DND-41 (cell line): ENCODE data around the gene MKS1.

Source experiments
- ATAC-seq: fragments of 200-7000 bp; cut with Tn5 transposase; 3 replicates; pipeline ENCODE4 v1.9.1; 2021; ENCODE audit warnings: low read depth; ENCODE audit not compliant: insufficient read depth
- DNase-seq: peaks from one replicate; pipeline ENCODE4 v3.0.0-alpha.2; 2020
- H2AFZ ChIP-seq: 2 replicates; pipeline ENCODE4 v1.6.0; 2012; ENCODE audit warnings: low read depth, low read length
- H3K27ac ChIP-seq: 2 replicates; pipeline ENCODE4 v1.5.1; 2012; ENCODE audit warnings: low read length, inconsistent platforms
- H3K27me3 ChIP-seq: fragments of 200-600 bp; sonication (generic); 2 replicates; pipeline ENCODE4 v1.6.0; 2012; ENCODE audit warnings: low read length, mild to moderate bottlenecking, inconsistent platforms; ENCODE audit not compliant: insufficient read depth, poor library complexity
- H3K36me3 ChIP-seq: 2 replicates; pipeline ENCODE4 v1.5.1; 2012; ENCODE audit warnings: low read length, inconsistent platforms; ENCODE audit not compliant: insufficient read depth
- H3K4me1 ChIP-seq: 2 replicates; pipeline ENCODE4 v1.5.1; 2012; ENCODE audit warnings: mild to moderate bottlenecking, low read length; ENCODE audit not compliant: insufficient read depth
- H3K4me2 ChIP-seq: 2 replicates; pipeline ENCODE4 v1.6.0; 2012; ENCODE audit warnings: mild to moderate bottlenecking, moderate library complexity, low read length, inconsistent platforms; ENCODE audit not compliant: insufficient read depth
- H3K4me3 ChIP-seq, 2 experiments: fragments of 200-600 bp in 1 of 2; shearing (Covaris generic) in 1 of 2; 2 replicates each; pipeline ENCODE4 v1.5.1; 2012 to 2016; ENCODE audit warnings: inconsistent platforms in 2 of 2, low read length in 2 of 2, mild to moderate bottlenecking in 2 of 2, low read depth in 1 of 2, moderate library complexity in 1 of 2
- H3K79me2 ChIP-seq: 2 replicates; pipeline ENCODE4 v1.6.0; 2012; ENCODE audit warnings: low read length, inconsistent platforms; ENCODE audit not compliant: insufficient read depth
- H3K9ac ChIP-seq: 2 replicates; pipeline ENCODE4 v1.6.0; 2012; ENCODE audit warnings: low read depth, mild to moderate bottlenecking, inconsistent platforms, low read length, moderate library complexity
- H3K9me3 ChIP-seq: 2 replicates; pipeline ENCODE4 v1.5.1; 2012; ENCODE audit warnings: low read length, moderate library complexity, mild to moderate bottlenecking, inconsistent platforms; ENCODE audit not compliant: insufficient read depth, severe bottlenecking
- H4K20me1 ChIP-seq: 2 replicates; pipeline ENCODE4 v1.6.0; 2012; ENCODE audit warnings: low read length; ENCODE audit not compliant: insufficient read depth
- CTCF ChIP-seq: IDR thresholded peaks from 2 replicates; pipeline ENCODE4 v1.5.1; 2012; ENCODE audit warnings: borderline replicate concordance, low read length, moderate library complexity, mild to moderate bottlenecking; ENCODE audit not compliant: poor library complexity, severe bottlenecking; ENCODE audit errors: extremely low read depth
- EZH2 ChIP-seq: IDR thresholded peaks from 3 replicates; pipeline ENCODE4 v1.6.1; 2012; ENCODE audit warnings: borderline replicate concordance, low read depth, mild to moderate bottlenecking, moderate library complexity, low read length, inconsistent platforms; ENCODE audit not compliant: severe bottlenecking

The MKS1 gene

DNA sequence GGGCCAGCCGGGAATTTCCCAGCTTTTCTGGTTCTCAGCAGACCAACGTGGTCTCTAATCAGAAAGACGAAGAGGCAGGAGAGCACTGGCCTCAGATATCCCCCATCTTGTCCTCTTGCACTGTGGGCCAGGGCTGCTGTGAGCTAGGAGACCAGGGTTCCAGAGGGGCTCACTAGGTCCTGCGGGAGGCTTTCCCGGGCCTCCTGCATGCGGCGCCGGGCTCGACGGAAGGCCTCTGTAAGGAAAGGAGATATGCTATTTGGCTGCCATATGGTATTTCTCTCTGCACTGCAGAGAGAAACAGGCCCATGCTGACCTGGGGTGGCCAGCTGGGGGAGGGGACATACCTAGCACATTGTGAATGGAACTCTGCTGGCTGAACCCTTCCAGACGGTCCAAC is 13.1 kb downstream of the MKS1 start:
- no peaks in the 10 kb centered on the region for H3K27me3 ChIP-seq
- no peak for ATAC-seq
- TF ChIP-seq EZH2 (no peak), CTCF (no peak)
- H2AFZ ChIP-seq = no peak overlapping the region
- peaks cover 28% of the 10 kb centered on the region; the same call in 1 of the 2 replicates for H3K36me3 ChIP-seq
- no peak overlapping the region for H3K27ac ChIP-seq
- H3K9me3 ChIP-seq = no peaks in the 10 kb centered on the region
- H3K4me3 ChIP-seq = no peak overlapping the region
- no peaks in the 10 kb centered on the region for H3K4me1 ChIP-seq
- no peak overlapping the region for H3K9ac ChIP-seq
- no peak overlapping the region for H3K4me2 ChIP-seq
- no peaks in the 10 kb centered on the region for H3K79me2 ChIP-seq
- no peak for DNase-seq
- H4K20me1 ChIP-seq = no peaks in the 10 kb centered on the region

DNA sequence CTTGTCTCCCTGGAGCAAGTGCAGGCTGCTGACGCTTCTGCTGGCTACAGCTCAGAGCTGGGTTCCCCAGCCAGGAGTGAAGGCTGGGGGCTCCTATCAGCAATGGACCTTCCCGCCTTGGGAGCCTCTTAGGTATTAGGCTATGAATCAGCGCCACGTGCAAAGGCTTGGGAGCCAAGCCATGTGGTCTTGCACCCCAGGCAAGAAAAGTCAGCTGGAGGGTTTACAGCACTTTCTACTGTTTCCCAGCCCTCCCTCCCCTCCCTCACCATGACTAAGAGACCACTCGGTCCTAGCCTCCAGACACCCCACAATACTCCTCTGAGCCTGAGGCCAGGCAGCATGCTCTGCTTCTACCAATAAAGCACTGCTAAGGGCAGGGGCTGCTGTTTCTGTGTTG is 14.3 kb downstream of the MKS1 start:
- H3K27ac ChIP-seq = no peak overlapping the region
- H3K36me3 ChIP-seq = peaks cover 18% of the 10 kb centered on the region; the same call in 1 of the 2 replicates
- no peak overlapping the region for H3K4me2 ChIP-seq
- H3K79me2 ChIP-seq = no peaks in the 10 kb centered on the region
- no peak overlapping the region for H3K9ac ChIP-seq
- H3K4me3 ChIP-seq = no peak overlapping the region
- DNase-seq (no peak), ATAC-seq (no peak)
- no peak overlapping the region for H2AFZ ChIP-seq
- TF ChIP-seq EZH2 (no peak), CTCF (no peak)
- no peaks in the 10 kb centered on the region for H3K4me1 ChIP-seq
- no peaks in the 10 kb centered on the region for H4K20me1 ChIP-seq
- no peaks in the 10 kb centered on the region for H3K27me3 ChIP-seq
- H3K9me3 ChIP-seq = no peaks in the 10 kb centered on the region

- Histone ChIP-seq H2AFZ (no peak overlapping the region), H3K27me3 (no peaks in the 10 kb centered on the region), H3K79me2 (no peaks in the 10 kb centered on the region), H3K9me3 (no peaks in the 10 kb centered on the region), H3K4me3 (no peak overlapping the region), H3K36me3 (peaks cover 7% of the 10 kb centered on the region; the same call in 1 of the 2 replicates), H3K9ac (no peak overlapping the region), H3K4me2 (no peak overlapping the region), H3K4me1 (no peaks in the 10 kb centered on the region), H4K20me1 (no peaks in the 10 kb centered on the region), H3K27ac (no peak overlapping the region)
- no peak for ATAC-seq
- TF ChIP-seq CTCF = no peak
- no peak for TF ChIP-seq EZH2
- no peak for DNase-seq
Measured at GRCh38 chr17:58202859-58203258, 16.2 kb downstream of the MKS1 start.

GRCh38 chr17:58200024-58200633 is 18.9 kb downstream of the MKS1 start:
- DNase-seq (peak; percentile 63), ATAC-seq (peak; percentile 94)
- no peak for TF ChIP-seq EZH2
- TF ChIP-seq CTCF = peak; percentile 83
- no peak overlapping the region for H3K4me3 ChIP-seq
- no peak overlapping the region for H3K9ac ChIP-seq
- H4K20me1 ChIP-seq = no peaks in the 10 kb centered on the region
- H3K4me1 ChIP-seq = no peaks in the 10 kb centered on the region
- H2AFZ ChIP-seq = no peak overlapping the region
- H3K79me2 ChIP-seq = no peaks in the 10 kb centered on the region
- H3K9me3 ChIP-seq = no peaks in the 10 kb centered on the region
- H3K27me3 ChIP-seq = no peaks in the 10 kb centered on the region
- no peaks in the 10 kb centered on the region for H3K36me3 ChIP-seq
- no peak overlapping the region for H3K4me2 ChIP-seq
- H3K27ac ChIP-seq = no peak overlapping the region
